Measurements from ENCODE around the gene BABAM2. TPM values are rescaled to one million over a fixed set of nuclear protein-coding genes. Genes with fewer than 3 reads are reported as not detected.
A peak's percentile ranks its signal among the peaks of the same experiment; 100 is the strongest.

The BABAM2 gene
- total and polyA plus RNA-seq, 2 experiments from 2014 or later: 28.8 to 43.6 TPM

- Histone ChIP-seq H3K27ac (no peak overlapping the region), H2AFZ (no peak overlapping the region), H3K36me3 (replicated peaks; ENCODE audit: insufficient read depth, low read depth) (no peaks in the 10 kb centered on the region), H3K4me1 (ENCODE audit: insufficient read depth) (peaks cover 4% of the 10 kb centered on the region), H3K4me3 (no peak overlapping the region), H3K27me3 (no peaks in the 10 kb centered on the region), H3K9me3 (ENCODE audit: low read depth) (no peaks in the 10 kb centered on the region), H3K79me2 (peaks cover 9% of the 10 kb centered on the region), H3K4me2 (no peak overlapping the region), H4K20me1 (ENCODE audit: insufficient read depth, poor library complexity, severe bottlenecking) (no peaks in the 10 kb centered on the region), H3K9me2 (replicated peaks; ENCODE audit: insufficient read depth) (no peaks in the 10 kb centered on the region)
- TF ChIP-seq EZH2 (IDR thresholded peaks at IDR 0.05; ENCODE audit: borderline replicate concordance) (no peak), EZH2phosphoT487 (IDR thresholded peaks at IDR 0.05; ENCODE audit: low read depth, severe bottlenecking, unreplicated experiment) (no peak), CTCF (IDR thresholded peaks at IDR 0.05; ENCODE audit: poor library complexity) (no peak)
- DNase-seq (ENCODE audit: low spot score): no peak
Observed at GRCh38 chr2:27984153-27984552, 93.6 kb downstream of the BABAM2 start.

- H3K27ac ChIP-seq: no peak overlapping the region
- no peak overlapping the region for H2AFZ ChIP-seq
- H3K9me2 ChIP-seq (replicated peaks; ENCODE audit: insufficient read depth): no peaks in the 10 kb centered on the region
- H3K27me3 ChIP-seq: no peaks in the 10 kb centered on the region
- no peak for TF ChIP-seq CTCF (IDR thresholded peaks at IDR 0.05; ENCODE audit: poor library complexity)
- TF ChIP-seq EZH2 (IDR thresholded peaks at IDR 0.05; ENCODE audit: borderline replicate concordance): no peak
- no peak for TF ChIP-seq EZH2phosphoT487 (IDR thresholded peaks at IDR 0.05; ENCODE audit: low read depth, severe bottlenecking, unreplicated experiment)
- WGBS (ENCODE audit: low lambda C conversion rate, missing lambda C conversion rate): 50% methylated on average over 3 of the region's 3 CpGs
- H3K36me3 ChIP-seq (replicated peaks; ENCODE audit: insufficient read depth, low read depth): no peaks in the 10 kb centered on the region
- no peak overlapping the region for H3K4me3 ChIP-seq
- H3K4me1 ChIP-seq (ENCODE audit: insufficient read depth): peaks cover 4% of the 10 kb centered on the region
- no peaks in the 10 kb centered on the region for H4K20me1 ChIP-seq (ENCODE audit: insufficient read depth, poor library complexity, severe bottlenecking)
- peak overlapping the region; percentile 16 for H3K4me2 ChIP-seq
- DNase-seq (ENCODE audit: low spot score): no peak
- peaks cover 7% of the 10 kb centered on the region for H3K79me2 ChIP-seq
- no peaks in the 10 kb centered on the region for H3K9me3 ChIP-seq (ENCODE audit: low read depth)
Observed at GRCh38 chr2:27988306-27988705, 97.8 kb downstream of the BABAM2 start.

- TF ChIP-seq EZH2 (IDR thresholded peaks at IDR 0.05; ENCODE audit: borderline replicate concordance) (no peak), CTCF (IDR thresholded peaks at IDR 0.05; ENCODE audit: poor library complexity) (no peak), EZH2phosphoT487 (IDR thresholded peaks at IDR 0.05; ENCODE audit: low read depth, severe bottlenecking, unreplicated experiment) (no peak)
- no peaks in the 10 kb centered on the region for H4K20me1 ChIP-seq (ENCODE audit: insufficient read depth, poor library complexity, severe bottlenecking)
- 82% methylated on average over 2 of the region's 2 CpGs for WGBS (ENCODE audit: low lambda C conversion rate, missing lambda C conversion rate)
- no peaks in the 10 kb centered on the region for H3K9me3 ChIP-seq (ENCODE audit: low read depth)
- no peaks in the 10 kb centered on the region for H3K9me2 ChIP-seq (replicated peaks; ENCODE audit: insufficient read depth)
- no peaks in the 10 kb centered on the region for H3K36me3 ChIP-seq (replicated peaks; ENCODE audit: insufficient read depth, low read depth)
- no peak overlapping the region for H3K4me3 ChIP-seq
- peak overlapping the region; percentile 16 for H3K4me2 ChIP-seq
- H3K27me3 ChIP-seq: no peaks in the 10 kb centered on the region
- DNase-seq (ENCODE audit: low spot score): no peak
- H3K79me2 ChIP-seq: peaks cover 5% of the 10 kb centered on the region
- no peak overlapping the region for H2AFZ ChIP-seq
- H3K27ac ChIP-seq: no peak overlapping the region
- H3K4me1 ChIP-seq (ENCODE audit: insufficient read depth): peaks cover 4% of the 10 kb centered on the region
Observed at GRCh38 chr2:27988718-27989117, 98.2 kb downstream of the BABAM2 start.

- Histone ChIP-seq H3K79me2 (peaks cover 5% of the 10 kb centered on the region), H3K4me3 (no peak overlapping the region), H3K4me2 (no peak overlapping the region), H2AFZ (no peak overlapping the region), H3K9me3 (ENCODE audit: low read depth) (no peaks in the 10 kb centered on the region), H4K20me1 (ENCODE audit: insufficient read depth, poor library complexity, severe bottlenecking) (no peaks in the 10 kb centered on the region), H3K4me1 (ENCODE audit: insufficient read depth) (peaks cover 4% of the 10 kb centered on the region), H3K9me2 (replicated peaks; ENCODE audit: insufficient read depth) (no peaks in the 10 kb centered on the region), H3K27ac (no peak overlapping the region), H3K36me3 (replicated peaks; ENCODE audit: insufficient read depth, low read depth) (no peaks in the 10 kb centered on the region), H3K27me3 (no peaks in the 10 kb centered on the region)
- no peak for DNase-seq (ENCODE audit: low spot score)
- no peak for TF ChIP-seq EZH2 (IDR thresholded peaks at IDR 0.05; ENCODE audit: borderline replicate concordance)
- no peak for TF ChIP-seq EZH2phosphoT487 (IDR thresholded peaks at IDR 0.05; ENCODE audit: low read depth, severe bottlenecking, unreplicated experiment)
- no peak for TF ChIP-seq CTCF (IDR thresholded peaks at IDR 0.05; ENCODE audit: poor library complexity)
- WGBS (ENCODE audit: low lambda C conversion rate, missing lambda C conversion rate): 94% methylated on average over 2 of the region's 2 CpGs
Observed at GRCh38 chr2:27989149-27989548, 98.6 kb downstream of the BABAM2 start.

All from hepatocyte (in vitro differentiated cells).